AG09309 (cell line): Measurements from ENCODE around the gene KRT13.

Experiments used
- DNase-seq: peaks from one replicate; pipeline ENCODE4 v3.0.0-alpha.2; 2010; ENCODE audit warnings: low read depth
- H3K4me3 ChIP-seq: 2 replicates; pipeline ENCODE4 v1.5.1; 2011; ENCODE audit warnings: mild to moderate bottlenecking, low read depth, low read length, moderate library complexity; ENCODE audit not compliant: control insufficient read depth
- TF ChIP-seq, protein P1 (sequence below): IDR thresholded peaks from 2 replicates; pipeline ENCODE4 v1.5.1; 2011; ENCODE audit warnings: mild to moderate bottlenecking, low read depth, low read length, inconsistent platforms; ENCODE audit not compliant: insufficient read depth, control insufficient read depth; ENCODE audit errors: missing control alignments

Gene KRT13

GRCh38 chr17:41504246-41504977 lies 1.0 kb downstream of the KRT13 start:
- H3K4me3 ChIP-seq = no peak overlapping the region
- TF ChIP-seq, protein P1, sequence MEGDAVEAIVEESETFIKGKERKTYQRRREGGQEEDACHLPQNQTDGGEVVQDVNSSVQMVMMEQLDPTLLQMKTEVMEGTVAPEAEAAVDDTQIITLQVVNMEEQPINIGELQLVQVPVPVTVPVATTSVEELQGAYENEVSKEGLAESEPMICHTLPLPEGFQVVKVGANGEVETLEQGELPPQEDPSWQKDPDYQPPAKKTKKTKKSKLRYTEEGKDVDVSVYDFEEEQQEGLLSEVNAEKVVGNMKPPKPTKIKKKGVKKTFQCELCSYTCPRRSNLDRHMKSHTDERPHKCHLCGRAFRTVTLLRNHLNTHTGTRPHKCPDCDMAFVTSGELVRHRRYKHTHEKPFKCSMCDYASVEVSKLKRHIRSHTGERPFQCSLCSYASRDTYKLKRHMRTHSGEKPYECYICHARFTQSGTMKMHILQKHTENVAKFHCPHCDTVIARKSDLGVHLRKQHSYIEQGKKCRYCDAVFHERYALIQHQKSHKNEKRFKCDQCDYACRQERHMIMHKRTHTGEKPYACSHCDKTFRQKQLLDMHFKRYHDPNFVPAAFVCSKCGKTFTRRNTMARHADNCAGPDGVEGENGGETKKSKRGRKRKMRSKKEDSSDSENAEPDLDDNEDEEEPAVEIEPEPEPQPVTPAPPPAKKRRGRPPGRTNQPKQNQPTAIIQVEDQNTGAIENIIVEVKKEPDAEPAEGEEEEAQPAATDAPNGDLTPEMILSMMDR = no peak

GRCh38 chr17:41503202-41503601 lies 2.2 kb downstream of the KRT13 start:
- TF ChIP-seq, protein P1 = no peak
- DNase-seq = no peak
- no peak overlapping the region for H3K4me3 ChIP-seq

More at GRCh38 chr17:41504246-41504977, 1.0 kb downstream of the KRT13 start:
- DNase-seq = no peak

- TF ChIP-seq, protein P1 = no peak
- no peak overlapping the region for H3K4me3 ChIP-seq
- no peak for DNase-seq
Observed at GRCh38 chr17:41500131-41500911, 5.1 kb downstream of the KRT13 start.

GRCh38 chr17:41499714-41500113 lies 5.7 kb downstream of the KRT13 start:
- H3K4me3 ChIP-seq = no peak overlapping the region
- DNase-seq = no peak
- TF ChIP-seq, protein P1 = no peak

GRCh38 chr17:41498276-41498675 lies 7.1 kb downstream of the KRT13 start:
- H3K4me3 ChIP-seq = no peak overlapping the region
- TF ChIP-seq, protein P1 = no peak
- DNase-seq = no peak

- TF ChIP-seq, protein P1 = peak; percentile 88
- peak; percentile 61 for DNase-seq
- no peak overlapping the region for H3K4me3 ChIP-seq
Observed at GRCh38 chr17:41496803-41497484, 8.5 kb downstream of the KRT13 start.
